SK-N-MC (cell line): ENCODE results near the gene YBX3.

Source experiments
- EZH2 ChIP-seq: fragments of 200-600 bp; sonication (generic); IDR thresholded peaks from one replicate; pipeline ENCODE4 v1.6.1; 2017; ENCODE audit warnings: antibody characterized with exemption
- FOXP2 ChIP-seq: optimal IDR thresholded peaks from 2 replicates; pipeline ENCODE3; 2011; ENCODE audit warnings: mild to moderate bottlenecking, moderate library complexity; ENCODE audit not compliant: insufficient read depth; ENCODE audit errors: extremely low read length, control extremely low read depth
- POLR2AphosphoS5 ChIP-seq: IDR thresholded peaks from 2 replicates; pipeline ENCODE4 v1.6.1; 2012; ENCODE audit warnings: mild to moderate bottlenecking, low read depth, low read length, borderline replicate concordance

- TF ChIP-seq EZH2 (no peak), POLR2AphosphoS5 (no peak), FOXP2 (no peak)
Observed at GRCh38 chr12:10741845-10742244, 18.7 kb upstream of the YBX3 start.
